Neural cell (in vitro differentiated cells): ENCODE measurements around the gene CPNE4.

Source experiments
- POLR2AphosphoS5 ChIP-seq: IDR thresholded peaks from 2 replicates; pipeline ENCODE4 v1.6.1; 2012
- TF ChIP-seq, protein P1 (sequence below): fragments of 450-650 bp; IDR thresholded peaks from 2 replicates; pipeline ENCODE4 v1.5.1; 2014; ENCODE audit warnings: antibody characterized with exemption, mild to moderate bottlenecking, moderate library complexity; ENCODE audit not compliant: poor library complexity, severe bottlenecking

DNA sequence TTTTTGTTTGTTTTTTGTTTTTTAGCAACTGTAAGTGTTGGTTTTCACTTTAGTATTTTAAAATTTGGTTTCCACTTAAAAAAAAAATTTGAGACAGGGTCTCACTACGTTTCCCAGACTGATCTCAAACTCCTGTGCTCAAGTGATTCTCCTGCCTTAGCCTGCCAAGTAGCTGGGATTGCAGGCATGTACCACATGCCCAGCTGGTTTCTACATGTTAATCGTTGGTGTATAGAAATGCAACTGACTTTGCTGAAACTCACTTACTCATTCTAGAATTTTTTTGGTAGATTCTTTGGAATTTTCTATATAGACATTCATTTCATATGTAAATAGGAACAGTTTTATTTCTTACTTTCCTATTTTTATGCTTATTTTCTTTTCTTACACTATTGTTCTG lies 287.3 kb downstream of the CPNE4 start:
- TF ChIP-seq POLR2AphosphoS5 = no peak
- TF ChIP-seq, protein P1, sequence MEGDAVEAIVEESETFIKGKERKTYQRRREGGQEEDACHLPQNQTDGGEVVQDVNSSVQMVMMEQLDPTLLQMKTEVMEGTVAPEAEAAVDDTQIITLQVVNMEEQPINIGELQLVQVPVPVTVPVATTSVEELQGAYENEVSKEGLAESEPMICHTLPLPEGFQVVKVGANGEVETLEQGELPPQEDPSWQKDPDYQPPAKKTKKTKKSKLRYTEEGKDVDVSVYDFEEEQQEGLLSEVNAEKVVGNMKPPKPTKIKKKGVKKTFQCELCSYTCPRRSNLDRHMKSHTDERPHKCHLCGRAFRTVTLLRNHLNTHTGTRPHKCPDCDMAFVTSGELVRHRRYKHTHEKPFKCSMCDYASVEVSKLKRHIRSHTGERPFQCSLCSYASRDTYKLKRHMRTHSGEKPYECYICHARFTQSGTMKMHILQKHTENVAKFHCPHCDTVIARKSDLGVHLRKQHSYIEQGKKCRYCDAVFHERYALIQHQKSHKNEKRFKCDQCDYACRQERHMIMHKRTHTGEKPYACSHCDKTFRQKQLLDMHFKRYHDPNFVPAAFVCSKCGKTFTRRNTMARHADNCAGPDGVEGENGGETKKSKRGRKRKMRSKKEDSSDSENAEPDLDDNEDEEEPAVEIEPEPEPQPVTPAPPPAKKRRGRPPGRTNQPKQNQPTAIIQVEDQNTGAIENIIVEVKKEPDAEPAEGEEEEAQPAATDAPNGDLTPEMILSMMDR = no peak
